Measurements from ENCODE around the gene FAM24B. TPM values are rescaled to one million over a fixed set of nuclear protein-coding genes. Genes with fewer than 3 reads are reported as not detected.

Gene FAM24B
- total and polyA plus RNA-seq, 4 donors: 0.21 to 2.0 (median 0.84) TPM; not detected in 1

GRCh38 chr10:122839505-122839904 is 39.9 kb downstream of the FAM24B start:
- Histone ChIP-seq H3K27me3 (ENCODE audit: control insufficient read depth in 4 of 4, insufficient read depth in 4 of 4, low read length in 3 of 4) (no peaks in the 10 kb centered on the region), H3K4me3 (ENCODE audit: low read depth in 1 of 3, low read length in 3 of 3) (no peak overlapping the region), H3K27ac (ENCODE audit: low read depth in 1 of 2, low read length in 2 of 2) (no peak overlapping the region), H3K9ac (ENCODE audit: low read depth in 1 of 2, low read length in 2 of 2) (no peak overlapping the region), H3K9me3 (ENCODE audit: control insufficient read depth in 4 of 4, low read length in 3 of 4) (peaks cover 0 to 8% (median 0%) of the 10 kb centered on the region in 4 donors), H3K36me3 (ENCODE audit: control insufficient read depth in 4 of 4, insufficient read depth in 3 of 4, low read depth in 1 of 4, low read length in 3 of 4) (no peaks in the 10 kb centered on the region), H3K4me1 (ENCODE audit: control insufficient read depth in 4 of 4, insufficient read depth in 4 of 4, low read length in 3 of 4) (no peaks in the 10 kb centered on the region)
- no peak for TF ChIP-seq CTCF (IDR thresholded peaks at IDR 0.05; ENCODE audit: low read depth, low read length, missing input control)
- TF ChIP-seq JUND (IDR thresholded peaks at IDR 0.05): no peak
- no peak for TF ChIP-seq REST (IDR thresholded peaks at IDR 0.05)
- no peak for TF ChIP-seq ZBTB33 (IDR thresholded peaks at IDR 0.05)
- no peak for TF ChIP-seq EGR1 (IDR thresholded peaks at IDR 0.05; ENCODE audit: low read depth in 2 of 2)
- no peak for TF ChIP-seq HNF4G (IDR thresholded peaks at IDR 0.05)
- no peak for TF ChIP-seq HNF4A (conservative IDR thresholded peaks at IDR 0.05)
- no peak for DNase-seq (ENCODE audit: low spot score)

- Histone ChIP-seq H3K9ac (ENCODE audit: low read depth in 1 of 2, low read length in 2 of 2) (no peak overlapping the region), H3K9me3 (ENCODE audit: control insufficient read depth in 4 of 4, low read length in 3 of 4) (peaks cover 0 to 8% (median 0%) of the 10 kb centered on the region in 4 donors), H3K36me3 (ENCODE audit: control insufficient read depth in 4 of 4, insufficient read depth in 3 of 4, low read depth in 1 of 4, low read length in 3 of 4) (no peaks in the 10 kb centered on the region), H3K4me3 (ENCODE audit: low read depth in 1 of 3, low read length in 3 of 3) (no peak overlapping the region), H3K27me3 (ENCODE audit: control insufficient read depth in 4 of 4, insufficient read depth in 4 of 4, low read length in 3 of 4) (no peaks in the 10 kb centered on the region), H3K27ac (ENCODE audit: low read depth in 1 of 2, low read length in 2 of 2) (no peak overlapping the region), H3K4me1 (ENCODE audit: control insufficient read depth in 4 of 4, insufficient read depth in 4 of 4, low read length in 3 of 4) (no peaks in the 10 kb centered on the region)
- 83% methylated on average over 4 of the region's 4 CpGs for WGBS
- TF ChIP-seq RXRA (IDR thresholded peaks at IDR 0.05) (no peak), SP1 (IDR thresholded peaks at IDR 0.05) (no peak), RAD21 (IDR thresholded peaks at IDR 0.05) (no peak), FOXA2 (IDR thresholded peaks at IDR 0.05) (no peak), GABPA (IDR thresholded peaks at IDR 0.05 in 1 of 2, conservative IDR thresholded peaks at IDR 0.05 in 1 of 2) (no peak), TAF1 (conservative IDR thresholded peaks at IDR 0.05) (no peak), YY1 (IDR thresholded peaks at IDR 0.05) (no peak)
- no peak for DNase-seq (ENCODE audit: low spot score)
Measured at GRCh38 chr10:122838880-122839279, 40.5 kb downstream of the FAM24B start.

Data from liver (tissue), 9 donors.